ENCODE measurements around the gene GSAP.
"Not testable (repeated sequence)": the region's sequence is repeated elsewhere in the genome, so short reads cannot be mapped to it uniquely, and the experiment has no call there.

The GSAP gene

GRCh38 chr7:77337456-77337990 lies 78.6 kb downstream of the GSAP start:
- no peak for DNase-seq (ENCODE audit: low read depth)
- H3K4me3 ChIP-seq (ENCODE audit: low read depth, low read length): no peak overlapping the region

GRCh38 chr7:77335581-77335980 lies 80.6 kb downstream of the GSAP start:
- no peak overlapping the region for H3K4me3 ChIP-seq (ENCODE audit: low read depth, low read length)
- no peak for DNase-seq (ENCODE audit: low read depth)

- H3K4me3 ChIP-seq (ENCODE audit: low read depth, low read length); DNase-seq (ENCODE audit: low read depth): not testable (repeated sequence)
Measured at GRCh38 chr7:77334039-77334438, 82.1 kb downstream of the GSAP start.

- H3K4me3 ChIP-seq (ENCODE audit: low read depth, low read length): no peak overlapping the region
- peak; percentile 74 for DNase-seq (ENCODE audit: low read depth)
Measured at GRCh38 chr7:77331938-77332695, 84.0 kb downstream of the GSAP start.

GRCh38 chr7:77330169-77330882 lies 85.8 kb downstream of the GSAP start:
- no peak for DNase-seq (ENCODE audit: low read depth)
- no peak overlapping the region for H3K4me3 ChIP-seq (ENCODE audit: low read depth, low read length)

- H3K4me3 ChIP-seq (ENCODE audit: low read depth, low read length): no peak overlapping the region
- DNase-seq (ENCODE audit: low read depth): no peak
Measured at GRCh38 chr7:77329466-77330168, 86.5 kb downstream of the GSAP start.

- no peak for DNase-seq (ENCODE audit: low read depth)
- H3K4me3 ChIP-seq (ENCODE audit: low read depth, low read length): no peak overlapping the region
Measured at GRCh38 chr7:77328669-77329068, 87.5 kb downstream of the GSAP start.

GRCh38 chr7:77327932-77328628 lies 88.1 kb downstream of the GSAP start:
- no peak for DNase-seq (ENCODE audit: low read depth)
- H3K4me3 ChIP-seq (ENCODE audit: low read depth, low read length): no peak overlapping the region

- no peak overlapping the region for H3K4me3 ChIP-seq (ENCODE audit: low read depth, low read length)
- peak; percentile 76 for DNase-seq (ENCODE audit: low read depth)
Measured at GRCh38 chr7:77327067-77327931, 88.8 kb downstream of the GSAP start.

GRCh38 chr7:77326131-77326530 lies 90.0 kb downstream of the GSAP start:
- DNase-seq (ENCODE audit: low read depth): no peak
- no peak overlapping the region for H3K4me3 ChIP-seq (ENCODE audit: low read depth, low read length)

GRCh38 chr7:77321300-77321699 lies 94.8 kb downstream of the GSAP start:
- no peak overlapping the region for H3K4me3 ChIP-seq (ENCODE audit: low read depth, low read length)
- no peak for DNase-seq (ENCODE audit: low read depth)

GRCh38 chr7:77320714-77321113 lies 95.4 kb downstream of the GSAP start:
- DNase-seq (ENCODE audit: low read depth): no peak
- H3K4me3 ChIP-seq (ENCODE audit: low read depth, low read length): no peak overlapping the region

GRCh38 chr7:77320137-77320536 lies 96.0 kb downstream of the GSAP start:
- no peak for DNase-seq (ENCODE audit: low read depth)
- no peak overlapping the region for H3K4me3 ChIP-seq (ENCODE audit: low read depth, low read length)

- no peak overlapping the region for H3K4me3 ChIP-seq (ENCODE audit: low read depth, low read length)
- DNase-seq (ENCODE audit: low read depth): no peak
Measured at GRCh38 chr7:77318019-77318418, 98.1 kb downstream of the GSAP start.

- no peak for DNase-seq (ENCODE audit: low read depth)
- no peak overlapping the region for H3K4me3 ChIP-seq (ENCODE audit: low read depth, low read length)
Measured at GRCh38 chr7:77316219-77316978, 99.8 kb downstream of the GSAP start.

- H3K4me3 ChIP-seq (ENCODE audit: low read depth, low read length): no peak overlapping the region
- DNase-seq (ENCODE audit: low read depth): no peak
Measured at GRCh38 chr7:77315182-77315591, 101.0 kb downstream of the GSAP start.

GRCh38 chr7:77313876-77314480 lies 102.2 kb downstream of the GSAP start:
- no peak overlapping the region for H3K4me3 ChIP-seq (ENCODE audit: low read depth, low read length)
- no peak for DNase-seq (ENCODE audit: low read depth)

GRCh38 chr7:77313085-77313484 lies 103.1 kb downstream of the GSAP start:
- no peak overlapping the region for H3K4me3 ChIP-seq (ENCODE audit: low read depth, low read length)
- no peak for DNase-seq (ENCODE audit: low read depth)
